ENCODE results near the gene SEC14L5. TPM values are rescaled to one million over a fixed set of nuclear protein-coding genes. Genes with fewer than 3 reads are reported as not detected.

SEC14L5 gene
- total RNA-seq, 5 donors from 2014 or later (not counting 1 experiment from before 2014, with no cell fraction given) = 0.05 TPM; not detected in 4

GRCh38 chr16:5034167-5034523 is 76.0 kb downstream of the SEC14L5 start:
- Histone ChIP-seq H3K27ac (ENCODE audit: low read length) (peak overlapping the region; percentile 68), H3K4me1 (ENCODE audit: control insufficient read depth in 1 of 2, extremely low read depth in 1 of 2, insufficient read depth in 2 of 2, low read length in 2 of 2) (peaks cover 10 to 20% of the 10 kb centered on the region in 2 experiments), H3K36me3 (ENCODE audit: control insufficient read depth in 2 of 2, extremely low read depth in 1 of 2, insufficient read depth in 1 of 2, low read length in 1 of 2) (no peaks in the 10 kb centered on the region), H3K4me3 (ENCODE audit: control insufficient read depth in 1 of 2, extremely low read depth in 1 of 2, low read length in 1 of 2) (peak overlapping the region; percentile 79 to 84), H3K9me3 (no peaks in the 10 kb centered on the region), H3K27me3 (replicated peaks in 1 of 2; ENCODE audit: control insufficient read depth in 2 of 2, extremely low read depth in 1 of 2, insufficient read depth in 2 of 2, low read length in 1 of 2) (no peaks in the 10 kb centered on the region)
- Mint-ChIP-seq H3K4me1 (peaks cover 16 to 23% (median 18%) of the 10 kb centered on the region in 3 donors), H3K9me3 (no peaks in the 10 kb centered on the region), H3K27ac (peak overlapping the region; percentile 89 to 90), H3K4me3 (peak overlapping the region; percentile 77 to 87 (median 78)), H3K36me3 (peaks cover 13% of the 10 kb centered on the region), H3K27me3 (no peaks in the 10 kb centered on the region)
- ChIA-PET POLR2A (no interaction called here), CTCF (no interaction called here)
- ATAC-seq (replicated peaks in 1 of 4) (no peak), DNase-seq (no peak)
- WGBS (ENCODE audit: insufficient coverage) = 14% methylated on average over 2 of the region's 2 CpGs

GRCh38 chr16:5035909-5036227 is 77.7 kb downstream of the SEC14L5 start:
- 75% methylated on average over 1 of the region's 1 CpG for WGBS (ENCODE audit: insufficient coverage)
- no peaks in the 10 kb centered on the region for H3K9me3 Mint-ChIP-seq
- no peak overlapping the region for H3K27ac Mint-ChIP-seq
- H3K9me3 ChIP-seq = no peaks in the 10 kb centered on the region
- peaks cover 8% of the 10 kb centered on the region for H3K36me3 Mint-ChIP-seq
- H3K4me1 ChIP-seq (ENCODE audit: control insufficient read depth in 1 of 2, extremely low read depth in 1 of 2, insufficient read depth in 2 of 2, low read length in 2 of 2) = peaks cover 10 to 20% of the 10 kb centered on the region in 2 experiments
- DNase-seq (no peak), ATAC-seq (replicated peaks in 1 of 4) (no peak)
- peaks cover 16 to 23% (median 18%) of the 10 kb centered on the region in 3 donors for H3K4me1 Mint-ChIP-seq
- no peaks in the 10 kb centered on the region for H3K36me3 ChIP-seq (ENCODE audit: control insufficient read depth in 2 of 2, extremely low read depth in 1 of 2, insufficient read depth in 1 of 2, low read length in 1 of 2)
- H3K4me3 Mint-ChIP-seq = peak overlapping the region in 1 of 3 donors; percentile 35
- H3K27me3 ChIP-seq (replicated peaks in 1 of 2; ENCODE audit: control insufficient read depth in 2 of 2, extremely low read depth in 1 of 2, insufficient read depth in 2 of 2, low read length in 1 of 2) = peaks cover 0 to under 1% of the 10 kb centered on the region in 2 experiments
- H3K27ac ChIP-seq (ENCODE audit: low read length) = no peak overlapping the region
- POLR2A ChIA-PET = no interaction called here
- CTCF ChIA-PET = interaction anchor here in 1 of 2 donors (0.7 kb wide), 1 partner anchor 330 kb away, joined by 3 read pairs; no protein-coding TSS in a partner anchor
- peaks cover 1 to 2% of the 10 kb centered on the region in 2 donors for H3K27me3 Mint-ChIP-seq
- H3K4me3 ChIP-seq (ENCODE audit: control insufficient read depth in 1 of 2, extremely low read depth in 1 of 2, low read length in 1 of 2) = no peak overlapping the region

GRCh38 chr16:5036228-5037156 is 78.4 kb downstream of the SEC14L5 start:
- H3K9me3 Mint-ChIP-seq = no peaks in the 10 kb centered on the region
- ChIA-PET CTCF (interaction anchor here in 1 of 2 donors (0.7 kb wide), 1 partner anchor 330 kb away, joined by 3 read pairs; no protein-coding TSS in a partner anchor), POLR2A (no interaction called here)
- H3K36me3 Mint-ChIP-seq = peaks cover 3% of the 10 kb centered on the region
- Histone ChIP-seq H3K4me1 (ENCODE audit: control insufficient read depth in 1 of 2, extremely low read depth in 1 of 2, insufficient read depth in 2 of 2, low read length in 2 of 2) (peaks cover 10 to 20% of the 10 kb centered on the region in 2 experiments), H3K36me3 (ENCODE audit: control insufficient read depth in 2 of 2, extremely low read depth in 1 of 2, insufficient read depth in 1 of 2, low read length in 1 of 2) (no peaks in the 10 kb centered on the region), H3K27ac (ENCODE audit: low read length) (no peak overlapping the region), H3K27me3 (replicated peaks in 1 of 2; ENCODE audit: control insufficient read depth in 2 of 2, extremely low read depth in 1 of 2, insufficient read depth in 2 of 2, low read length in 1 of 2) (peaks cover 0 to 3% of the 10 kb centered on the region in 2 experiments), H3K4me3 (ENCODE audit: control insufficient read depth in 1 of 2, extremely low read depth in 1 of 2, low read length in 1 of 2) (no peak overlapping the region), H3K9me3 (no peaks in the 10 kb centered on the region)
- DNase-seq = no peak
- 78% methylated on average over 5 of the region's 12 CpGs for WGBS (ENCODE audit: insufficient coverage)
- H3K4me1 Mint-ChIP-seq = peaks cover 16 to 23% (median 18%) of the 10 kb centered on the region in 3 donors
- no peak overlapping the region for H3K27ac Mint-ChIP-seq
- no peak for ATAC-seq (replicated peaks in 1 of 4)
- H3K4me3 Mint-ChIP-seq = no peak overlapping the region
- H3K27me3 Mint-ChIP-seq = peaks cover 4 to 6% of the 10 kb centered on the region in 2 donors

GRCh38 chr16:5040451-5040850 is 82.3 kb downstream of the SEC14L5 start:
- Mint-ChIP-seq H3K27me3 (peaks cover 4 to 6% of the 10 kb centered on the region in 2 donors), H3K9me3 (no peaks in the 10 kb centered on the region), H3K27ac (no peak overlapping the region), H3K4me3 (no peak overlapping the region), H3K4me1 (no peaks in the 10 kb centered on the region), H3K36me3 (peaks cover 3% of the 10 kb centered on the region)
- peaks cover 0 to 21% of the 10 kb centered on the region in 2 experiments for H3K27me3 ChIP-seq (replicated peaks in 1 of 2; ENCODE audit: control insufficient read depth in 2 of 2, extremely low read depth in 1 of 2, insufficient read depth in 2 of 2, low read length in 1 of 2)
- no peaks in the 10 kb centered on the region for H3K36me3 ChIP-seq (ENCODE audit: control insufficient read depth in 2 of 2, extremely low read depth in 1 of 2, insufficient read depth in 1 of 2, low read length in 1 of 2)
- POLR2A ChIA-PET = no interaction called here
- H3K27ac ChIP-seq (ENCODE audit: low read length) = no peak overlapping the region
- H3K4me1 ChIP-seq (ENCODE audit: control insufficient read depth in 1 of 2, extremely low read depth in 1 of 2, insufficient read depth in 2 of 2, low read length in 2 of 2) = no peaks in the 10 kb centered on the region
- CTCF ChIA-PET = no interaction called here
- no peak overlapping the region for H3K4me3 ChIP-seq (ENCODE audit: control insufficient read depth in 1 of 2, extremely low read depth in 1 of 2, low read length in 1 of 2)
- no peaks in the 10 kb centered on the region for H3K9me3 ChIP-seq
- ATAC-seq (replicated peaks in 1 of 4) (no peak), DNase-seq (no peak)
- WGBS (ENCODE audit: insufficient coverage) = 93% methylated on average over 4 of the region's 7 CpGs

- Histone ChIP-seq H3K27ac (ENCODE audit: low read length) (no peak overlapping the region), H3K4me1 (ENCODE audit: control insufficient read depth in 1 of 2, extremely low read depth in 1 of 2, insufficient read depth in 2 of 2, low read length in 2 of 2) (no peaks in the 10 kb centered on the region), H3K4me3 (ENCODE audit: control insufficient read depth in 1 of 2, extremely low read depth in 1 of 2, low read length in 1 of 2) (no peak overlapping the region), H3K9me3 (no peaks in the 10 kb centered on the region), H3K36me3 (ENCODE audit: control insufficient read depth in 2 of 2, extremely low read depth in 1 of 2, insufficient read depth in 1 of 2, low read length in 1 of 2) (no peaks in the 10 kb centered on the region), H3K27me3 (replicated peaks in 1 of 2; ENCODE audit: control insufficient read depth in 2 of 2, extremely low read depth in 1 of 2, insufficient read depth in 2 of 2, low read length in 1 of 2) (peaks cover 0 to 21% of the 10 kb centered on the region in 2 experiments)
- no peak for ATAC-seq (replicated peaks in 1 of 4)
- no peak overlapping the region for H3K27ac Mint-ChIP-seq
- 52% methylated on average over 6 of the region's 12 CpGs for WGBS (ENCODE audit: insufficient coverage)
- H3K9me3 Mint-ChIP-seq = no peaks in the 10 kb centered on the region
- DNase-seq = no peak
- CTCF ChIA-PET = no interaction called here
- H3K4me3 Mint-ChIP-seq = no peak overlapping the region
- H3K4me1 Mint-ChIP-seq = no peaks in the 10 kb centered on the region
- H3K27me3 Mint-ChIP-seq = peaks cover 6% of the 10 kb centered on the region in 2 donors
- POLR2A ChIA-PET = no interaction called here
- peaks cover 3% of the 10 kb centered on the region for H3K36me3 Mint-ChIP-seq
Observed at GRCh38 chr16:5041600-5042133, 83.5 kb downstream of the SEC14L5 start.

DNA sequence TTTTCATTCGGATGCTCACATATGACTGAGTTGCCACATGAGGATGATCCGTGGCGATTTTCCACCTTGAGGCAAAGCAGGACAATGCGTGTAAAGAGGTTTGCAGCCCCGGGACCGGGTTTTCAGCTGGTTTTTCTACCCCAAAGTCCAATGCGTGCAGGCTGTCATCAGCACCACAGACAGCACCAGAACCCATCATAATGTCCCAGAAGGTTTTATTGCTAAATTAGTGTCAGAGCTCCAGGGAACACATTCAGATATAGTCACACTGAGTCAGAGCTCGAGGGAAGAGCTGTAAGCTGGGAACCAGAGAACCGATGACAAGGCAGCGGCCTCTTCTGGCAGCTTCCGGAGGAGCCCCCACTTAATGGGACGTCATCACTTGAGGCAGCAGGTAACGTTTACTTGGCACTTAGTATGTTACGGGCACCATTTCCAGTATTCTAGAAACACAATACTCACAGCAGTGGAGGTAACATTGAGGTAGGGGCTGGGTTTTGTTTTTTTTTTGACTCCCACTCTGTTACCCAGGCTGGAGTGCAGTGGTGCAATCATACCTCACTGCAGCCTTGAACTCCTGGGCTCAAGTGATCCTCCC is 84.5 kb downstream of the SEC14L5 start:
- H3K9me3 Mint-ChIP-seq = no peaks in the 10 kb centered on the region
- H3K4me3 Mint-ChIP-seq = no peak overlapping the region
- WGBS (ENCODE audit: insufficient coverage) = 64% methylated on average over 8 of the region's 14 CpGs
- no peak for DNase-seq
- ChIA-PET CTCF (interaction anchor here in 1 of 2 donors (0.6 kb wide), 1 partner anchor 19 kb away, joined by 3 read pairs; no protein-coding TSS in a partner anchor), POLR2A (no interaction called here)
- Histone ChIP-seq H3K27ac (ENCODE audit: low read length) (no peak overlapping the region), H3K9me3 (no peaks in the 10 kb centered on the region), H3K36me3 (ENCODE audit: control insufficient read depth in 2 of 2, extremely low read depth in 1 of 2, insufficient read depth in 1 of 2, low read length in 1 of 2) (no peaks in the 10 kb centered on the region), H3K4me3 (ENCODE audit: control insufficient read depth in 1 of 2, extremely low read depth in 1 of 2, low read length in 1 of 2) (no peak overlapping the region), H3K27me3 (replicated peaks in 1 of 2; ENCODE audit: control insufficient read depth in 2 of 2, extremely low read depth in 1 of 2, insufficient read depth in 2 of 2, low read length in 1 of 2) (peaks cover 0 to 21% of the 10 kb centered on the region in 2 experiments), H3K4me1 (ENCODE audit: control insufficient read depth in 1 of 2, extremely low read depth in 1 of 2, insufficient read depth in 2 of 2, low read length in 2 of 2) (no peaks in the 10 kb centered on the region)
- H3K36me3 Mint-ChIP-seq = peaks cover 3% of the 10 kb centered on the region
- H3K4me1 Mint-ChIP-seq = no peaks in the 10 kb centered on the region
- peaks cover 6 to 9% of the 10 kb centered on the region in 2 donors for H3K27me3 Mint-ChIP-seq
- no peak for ATAC-seq (replicated peaks in 1 of 4)
- H3K27ac Mint-ChIP-seq = no peak overlapping the region

Data from T-cell (primary cell).